Fibroblast of villous mesenchyme (primary cell): Measurements from ENCODE around the gene XAB2. TPM values are rescaled to one million over a fixed set of nuclear protein-coding genes. Genes with fewer than 3 reads are reported as not detected.

ENCODE experiments used
- small RNA-seq: library from RNA; depleted of rRNA; stranded (forward); fragments of <200 nt; gene quantifications from one replicate; pipeline ENCODE3, GENCODE V24; 2012
- total RNA-seq: library from RNA; depleted of rRNA; stranded (reverse); fragments of >200 nt; gene quantifications from 2 replicates; pipeline ENCODE4 v1.2.3, GENCODE V29; 2012

XAB2 gene
- total RNA-seq, 1 donor, result 32.0 TPM

Small RNA genes lying within 50 kb of the gene (small RNA-seq; reads per million reads assigned to genes)
- gene MIR6792, result not detected

Other genes with a start within 250 kb of the XAB2 start
- 2.3 and 2.6 TPM in 2 replicates for gene PEX11G, start 140.5 kb downstream of the XAB2 start, total RNA-seq
- 13.8 and 20.9 TPM in 2 replicates for gene ZNF358, start 113.4 kb downstream of the XAB2 start, total RNA-seq
- gene MCOLN1, start 106.9 kb downstream of the XAB2 start, total RNA-seq, result 5.5 and 8.6 TPM in 2 replicates
- gene PNPLA6, start 93.8 kb downstream of the XAB2 start, total RNA-seq, result 101 and 106 TPM in 2 replicates
- not detected in 2 replicates for gene CAMSAP3, start 33.7 kb downstream of the XAB2 start, total RNA-seq
- gene PET100, start 248 bp upstream of the XAB2 start, total RNA-seq, result 10.4 and 11.9 TPM in 2 replicates
- 0.43 TPM in 1 of 2 replicates, not detected in the other for gene PCP2, start 4.2 kb upstream of the XAB2 start, total RNA-seq
- 4.2 and 9.9 TPM in 2 replicates for gene STXBP2, start 7.6 kb upstream of the XAB2 start, total RNA-seq
- gene RETN, start 39.5 kb upstream of the XAB2 start, total RNA-seq, result not detected in 2 replicates
- gene MCEMP1, start 47.5 kb upstream of the XAB2 start, total RNA-seq, result not detected in 2 replicates
- gene TRAPPC5, start 51.3 kb upstream of the XAB2 start, total RNA-seq, result 29.0 and 29.8 TPM in 2 replicates
- not detected in 2 replicates for gene FCER2, start 72.6 kb upstream of the XAB2 start, total RNA-seq
- gene CLEC4G, start 102.6 kb upstream of the XAB2 start, total RNA-seq, result not detected in 2 replicates
- gene CD209, start 118.0 kb upstream of the XAB2 start, total RNA-seq, result not detected in 2 replicates
- gene CLEC4M, start 133.7 kb upstream of the XAB2 start, total RNA-seq, result under 0.01 TPM in 1 of 2 replicates, not detected in the other
- gene EVI5L, start 200.7 kb upstream of the XAB2 start, total RNA-seq, result 24.8 and 25.5 TPM in 2 replicates
- under 0.01 TPM in 1 of 2 replicates, not detected in the other for gene PRR36, start 244.8 kb upstream of the XAB2 start, total RNA-seq